K562 (cell line): ENCODE data around the gene SUSD3. TPM values are rescaled to one million over a fixed set of nuclear protein-coding genes. Genes with fewer than 3 reads are reported as not detected.

ENCODE experiments used
- ARID2 ChIP-seq: fragments of 450-650 bp; IDR thresholded peaks from 2 replicates; pipeline ENCODE4 v1.6.1; 2017; ENCODE audit warnings: antibody characterized with exemption, mild to moderate bottlenecking
- BCOR ChIP-seq: fragments of 450-650 bp; IDR thresholded peaks from 2 replicates; pipeline ENCODE4 v1.6.1; 2016
- CREB1 ChIP-seq, 2 experiments: sonication (generic) in 1 of 2; formaldehyde crosslinking in 1 of 2; IDR thresholded peaks; 2 replicates each; pipeline versions ENCODE4 v1.6.1 to v1.8.0; 2012 to 2022; ENCODE audit warnings: inconsistent platforms in 1 of 2, mild to moderate bottlenecking in 1 of 2, missing genetic modification reagents in 1 of 2, moderate library complexity in 1 of 2
- CSDE1 ChIP-seq, 2 experiments: fragments of 450-650 bp; IDR thresholded peaks; 2 replicates each; pipeline ENCODE4 v1.6.1; 2016; ENCODE audit warnings: mild to moderate bottlenecking in 1 of 2
- E2F1 ChIP-seq: sonication (generic); formaldehyde crosslinking; IDR thresholded peaks from 2 replicates; pipeline ENCODE4 v1.8.1; 2023; ENCODE audit warnings: mild to moderate bottlenecking, missing genetic modification reagents, moderate library complexity
- E2F6 ChIP-seq, 2 experiments: IDR thresholded peaks; 2 replicates each; pipeline ENCODE4 v1.6.1; 2011; ENCODE audit warnings: borderline replicate concordance in 1 of 2, control low read depth in 1 of 2, low read depth in 1 of 2, low read length in 1 of 2, mild to moderate bottlenecking in 1 of 2, mixed read lengths in 1 of 2, moderate library complexity in 1 of 2; ENCODE audit not compliant: insufficient read depth in 1 of 2, insufficient read length in 1 of 2, poor library complexity in 1 of 2, severe bottlenecking in 1 of 2; ENCODE audit errors: extremely low read depth in 1 of 2
- ELK1 ChIP-seq: sonication (generic); formaldehyde crosslinking; IDR thresholded peaks from 2 replicates; pipeline ENCODE4 v1.8.1; 2022; ENCODE audit warnings: missing genetic modification reagents
- ESRRB ChIP-seq: fragments of 250-450 bp; sonication (Bioruptor Pico); IDR thresholded peaks from 2 replicates; pipeline ENCODE4 v1.5.0; 2020; ENCODE audit warnings: mild to moderate bottlenecking, moderate library complexity, borderline replicate concordance
- ETV1 ChIP-seq: fragments of 450-650 bp; conservative IDR thresholded peaks from 2 replicates; pipeline ENCODE4 v1.6.1; 2016; ENCODE audit warnings: missing genetic modification characterization, control low read depth, low read depth, missing compliant biosample characterization
- HNRNPLL ChIP-seq: fragments of 200-400 bp; formaldehyde crosslinking; IDR thresholded peaks from 2 replicates; pipeline ENCODE4 v1.6.1; 2017; ENCODE audit warnings: low read length, low read depth, mild to moderate bottlenecking; ENCODE audit not compliant: poor library complexity, severe bottlenecking
- KDM2B ChIP-seq: fragments of 250-450 bp; sonication (Bioruptor Pico); IDR thresholded peaks from 2 replicates; pipeline ENCODE4 v1.8.0; 2021; ENCODE audit warnings: mild to moderate bottlenecking, moderate library complexity
- KDM4B ChIP-seq, 2 experiments: fragments of 450-650 bp in 1 of 2; sonication (generic) in 1 of 2; IDR thresholded peaks; 2 replicates each; pipeline ENCODE4 v1.6.1; 2016 to 2017; ENCODE audit warnings: borderline replicate concordance in 2 of 2, antibody characterized with exemption in 1 of 2, low read depth in 1 of 2, mild to moderate bottlenecking in 1 of 2
- NFRKB ChIP-seq: fragments of 450-650 bp; IDR thresholded peaks from 2 replicates; pipeline ENCODE4 v1.6.1; 2016; ENCODE audit warnings: low read depth
- PYGO2 ChIP-seq: fragments of 450-650 bp; IDR thresholded peaks from 2 replicates; pipeline ENCODE4 v1.6.1; 2016; ENCODE audit warnings: mild to moderate bottlenecking, missing genetic modification characterization, moderate library complexity, missing compliant biosample characterization
- SAFB ChIP-seq: fragments of 200-400 bp; formaldehyde crosslinking; IDR thresholded peaks from 2 replicates; pipeline ENCODE4 v1.6.1; 2017; ENCODE audit warnings: low read depth, low read length, borderline replicate concordance
- SMARCA5 ChIP-seq: fragments of 450-650 bp; IDR thresholded peaks from 2 replicates; pipeline ENCODE4 v1.6.1; 2016
- USF1 ChIP-seq: sonication (generic); formaldehyde crosslinking; IDR thresholded peaks from 2 replicates; pipeline ENCODE4 v1.9.0; 2022; ENCODE audit warnings: mild to moderate bottlenecking, missing genetic modification reagents
- VEZF1 ChIP-seq: fragments of 200-800 bp; sonication (Bioruptor generic); IDR thresholded peaks from 2 replicates; pipeline ENCODE4 v1.6.1; 2017; ENCODE audit warnings: missing genetic modification characterization, missing compliant biosample characterization
- ZFP36 ChIP-seq: fragments of 150-350 bp; IDR thresholded peaks from 2 replicates; pipeline ENCODE4 v1.6.1; 2018; ENCODE audit warnings: low read length, low read depth; ENCODE audit not compliant: partially characterized antibody
- ZNF146 ChIP-seq: IDR thresholded peaks from one replicate; pipeline ENCODE4 v1.6.1; 2018; ENCODE audit warnings: missing compliant biosample characterization; ENCODE audit not compliant: unreplicated experiment
- ZNF778 ChIP-seq: fragments of 450-650 bp; formaldehyde crosslinking; IDR thresholded peaks from 2 replicates; pipeline ENCODE4 v1.4.0; 2020; ENCODE audit warnings: mild to moderate bottlenecking, moderate library complexity
- polyA plus RNA-seq, 8 experiments: library from polyadenylated mRNA; depleted of rRNA in 4 of 8; stranded (reverse) in 5 of 8; unstranded in 3 of 8; fragments of >200 nt; fragmentation: Nextera tagmentation in 2 of 8; fragmentation: Illumina TruSeq in 1 of 8; extraction: Ambion mirVana in 2 of 8; extraction: Trizol in 1 of 8; gene quantifications; 2 replicates each; pipeline versions ENCODE4 v1.2.1 to v1.2.3, GENCODE V29; 2011 to 2014; ENCODE audit warnings: inconsistent platforms in 1 of 8, missing spikeins in 1 of 8
- total RNA-seq, 7 experiments: library from RNA; depleted of rRNA in 6 of 7; stranded (reverse); fragments of >200 nt in 6 of 7; fragmentation: Illumina TruSeq in 2 of 7; extraction: Trizol in 2 of 7; gene quantifications; 2 replicates each; pipeline versions ENCODE4 v1.2.1 to v1.2.3, GENCODE V29; 2011 to 2021; ENCODE audit warnings: low replicate concordance in 1 of 7

SUSD3 gene
- total and polyA plus RNA-seq, 9 of the 15 experiments (the other 6 are each of a cell fraction or from before 2014, with no cell fraction given): 1.3 to 21.7 (median 11.4) TPM

- no peak for TF ChIP-seq ELK1 (CRISPR knock-in tag)
- no peak for TF ChIP-seq ARID2
- TF ChIP-seq E2F1 (CRISPR knock-in tag): no peak
- 0 out of 2 replicates have a peak, but pooled peaks have one; percentile 24 for TF ChIP-seq KDM2B (CRISPR knock-in tag)
- TF ChIP-seq USF1 (CRISPR knock-in tag): no peak
- peak; percentile 23 for TF ChIP-seq HNRNPLL
- TF ChIP-seq SAFB: peak; percentile 82
- no peak for TF ChIP-seq CREB1 (IDR thresholded peaks at IDR 0.05)
- no peak for TF ChIP-seq CREB1 (CRISPR knock-in tag; IDR thresholded peaks at IDR 0.05)
- TF ChIP-seq VEZF1 (CRISPR knock-in tag): peak; percentile 72
- TF ChIP-seq ZNF146 (CRISPR knock-in tag): no peak
- TF ChIP-seq BCOR: peak; percentile 49; the same call in 1 of the 2 replicates
- TF ChIP-seq KDM4B (IDR thresholded peaks at IDR 0.05; ENCODE audit: borderline replicate concordance in 2 of 2, low read depth in 1 of 2): no peak
- TF ChIP-seq ZNF778 (CRISPR knock-in tag): no peak
- TF ChIP-seq ETV1 (tag): peak; percentile 46
- TF ChIP-seq PYGO2 (tag): no peak
- TF ChIP-seq ZFP36: peak; percentile 27
- 0 out of 2 replicates have a peak, but pooled peaks have one; percentile 48 for TF ChIP-seq NFRKB
- peak in 1 of 2 experiments; percentile 7 for TF ChIP-seq E2F6 (IDR thresholded peaks at IDR 0.05; ENCODE audit: borderline replicate concordance in 1 of 2, extremely low read depth in 1 of 2, insufficient read depth in 1 of 2, insufficient read length in 1 of 2, low read depth in 1 of 2, low read length in 1 of 2, poor library complexity in 1 of 2, severe bottlenecking in 1 of 2)
- no peak for TF ChIP-seq CSDE1 (IDR thresholded peaks at IDR 0.05)
- TF ChIP-seq SMARCA5: peak; percentile 38; the same call in 1 of the 2 replicates
- TF ChIP-seq ESRRB (CRISPR knock-in tag): no peak
Observed at GRCh38 chr9:93059011-93059714, 662 bp downstream of the SUSD3 start (continued).
